ENCODE results near the gene KCNG1. TPM values are rescaled to one million over a fixed set of nuclear protein-coding genes. Genes with fewer than 3 reads are reported as not detected.

Gene KCNG1
- total and polyA plus RNA-seq, 11 donors: 0.10 to 0.64 (median 0.38) TPM; not detected in 2

- peak overlapping the region in 11 of 12 donors; percentile 27 to 57 (median 52) for H3K4me3 ChIP-seq
- H3K27ac ChIP-seq: no peak overlapping the region
- ATAC-seq: no peak
- H3K9me3 ChIP-seq: no peaks in the 10 kb centered on the region
- 19 to 31% (median 24%) methylated on average over 22 to 30 of the region's 30 CpGs for WGBS, 4 donors
- H3K4me1 ChIP-seq: peaks cover 0 to 17% (median 6%) of the 10 kb centered on the region in 12 donors
- intact Hi-C loops (cut with DNase I): no loop called here
- H3K36me3 ChIP-seq: no peaks in the 10 kb centered on the region
- peaks cover 20 to 92% (median 48%) of the 10 kb centered on the region in 9 donors for H3K27me3 ChIP-seq
- TF ChIP-seq CTCF (IDR thresholded peaks at IDR 0.05): no peak
- TF ChIP-seq POLR2A (IDR thresholded peaks at IDR 0.05): no peak
- DNase-seq: no peak
Measured at GRCh38 chr20:51023617-51024155, 779 bp upstream of the KCNG1 start.

- no peaks in the 10 kb centered on the region for H3K9me3 ChIP-seq
- peak overlapping the region; percentile 20 to 57 (median 50) for H3K4me3 ChIP-seq
- peaks cover 19 to 78% (median 42%) of the 10 kb centered on the region in 9 donors for H3K27me3 ChIP-seq
- ATAC-seq (no peak), DNase-seq (no peak)
- peaks cover 0 to 17% (median 6%) of the 10 kb centered on the region in 12 donors for H3K4me1 ChIP-seq
- no peak overlapping the region for H3K27ac ChIP-seq
- 5 to 14% (median 7%) methylated on average over 10 to 39 of the region's 39 CpGs for WGBS, 4 donors
- TF ChIP-seq CTCF (IDR thresholded peaks at IDR 0.05) (no peak), POLR2A (IDR thresholded peaks at IDR 0.05) (no peak)
- intact Hi-C loops (cut with DNase I): no loop called here
- no peaks in the 10 kb centered on the region for H3K36me3 ChIP-seq
Measured at GRCh38 chr20:51022227-51022802, 592 bp downstream of the KCNG1 start.

GRCh38 chr20:51021067-51022025 is 1.6 kb downstream of the KCNG1 start:
- ATAC-seq (no peak), DNase-seq (no peak)
- peaks cover 19 to 72% (median 40%) of the 10 kb centered on the region in 9 donors for H3K27me3 ChIP-seq
- intact Hi-C loops (cut with DNase I): no loop called here
- 38 to 46% (median 40%) methylated on average over 13 to 16 of the region's 16 CpGs for WGBS, 4 donors
- no peak for TF ChIP-seq POLR2A (IDR thresholded peaks at IDR 0.05)
- TF ChIP-seq CTCF (IDR thresholded peaks at IDR 0.05): no peak
- no peaks in the 10 kb centered on the region for H3K36me3 ChIP-seq
- no peak overlapping the region for H3K27ac ChIP-seq
- H3K4me3 ChIP-seq: no peak overlapping the region
- no peaks in the 10 kb centered on the region for H3K9me3 ChIP-seq
- H3K4me1 ChIP-seq: peaks cover 0 to 17% (median 6%) of the 10 kb centered on the region in 12 donors

GRCh38 chr20:51020657-51021056 is 2.2 kb downstream of the KCNG1 start:
- no peaks in the 10 kb centered on the region for H3K9me3 ChIP-seq
- no peak for ATAC-seq
- TF ChIP-seq POLR2A (IDR thresholded peaks at IDR 0.05) (no peak), CTCF (IDR thresholded peaks at IDR 0.05) (no peak)
- no peak overlapping the region for H3K27ac ChIP-seq
- peaks cover 19 to 67% (median 38%) of the 10 kb centered on the region in 9 donors for H3K27me3 ChIP-seq
- no peak overlapping the region for H3K4me3 ChIP-seq
- WGBS, 4 donors: 45 to 60% (median 56%) methylated on average over 6 of the region's 6 CpGs
- peaks cover 0 to 17% (median 6%) of the 10 kb centered on the region in 12 donors for H3K4me1 ChIP-seq
- H3K36me3 ChIP-seq: no peaks in the 10 kb centered on the region
- intact Hi-C loops (cut with DNase I): no loop called here
- DNase-seq: no peak

Measured in heart left ventricle (tissue), 16 donors.